Measurements from ENCODE around the gene CHST7.

CHST7 gene

DNA sequence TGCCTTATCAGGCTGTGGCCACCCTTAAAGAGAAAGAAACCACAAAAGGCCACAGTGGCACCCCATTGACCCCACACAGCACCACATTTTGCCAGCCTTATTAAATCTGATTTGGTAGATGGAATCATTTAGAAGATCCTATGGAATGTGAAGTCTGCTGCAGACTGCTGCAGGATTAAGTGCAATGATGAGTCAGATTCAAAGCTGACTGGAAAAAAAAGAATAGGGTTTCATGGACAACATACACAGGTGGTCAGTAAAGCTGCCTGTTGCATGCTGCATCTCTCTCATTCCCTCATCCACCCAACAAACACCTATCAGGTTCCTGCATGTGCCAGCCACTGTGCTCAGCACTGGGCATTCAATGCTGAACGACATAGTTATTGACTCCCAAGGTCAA lies 56.6 kb downstream of the CHST7 start:
- DNase-seq (ENCODE audit: low spot score in 2 of 2): no peak
- Mint-ChIP-seq H3K36me3 (peaks cover 19% of the 10 kb centered on the region), H3K27ac (peak overlapping the region; percentile 93), H3K9me3 (no peaks in the 10 kb centered on the region), H3K4me3 (no peak overlapping the region), H3K27me3 (no peaks in the 10 kb centered on the region), H3K4me1 (peaks cover 21% of the 10 kb centered on the region)
- ATAC-seq (ENCODE audit: low read depth): no peak

DNA sequence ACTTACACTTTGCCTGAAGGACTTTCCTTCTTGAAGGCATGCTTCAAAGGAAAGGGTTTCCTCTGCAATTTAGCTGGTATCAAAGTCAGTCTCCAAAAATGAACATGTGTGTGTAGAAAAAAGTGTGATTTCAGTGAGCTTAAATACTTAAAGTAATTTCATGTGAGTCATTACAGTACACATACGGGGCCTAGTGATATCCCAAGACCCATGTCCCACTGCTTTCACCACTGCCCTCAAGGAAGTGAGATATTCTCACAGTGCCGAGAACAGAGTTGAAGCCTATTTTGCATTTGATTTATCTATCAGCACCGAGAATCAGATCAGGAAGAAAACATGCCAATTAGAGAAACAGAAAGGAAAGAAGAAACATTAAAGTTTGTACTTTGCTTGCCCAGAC lies 61.0 kb downstream of the CHST7 start:
- no peak overlapping the region for H3K4me3 Mint-ChIP-seq
- H3K9me3 Mint-ChIP-seq: no peaks in the 10 kb centered on the region
- no peaks in the 10 kb centered on the region for H3K27me3 Mint-ChIP-seq
- H3K27ac Mint-ChIP-seq: no peak overlapping the region
- peaks cover 6% of the 10 kb centered on the region for H3K4me1 Mint-ChIP-seq
- no peak for DNase-seq (ENCODE audit: low spot score in 2 of 2)
- peaks cover 17% of the 10 kb centered on the region for H3K36me3 Mint-ChIP-seq
- ATAC-seq (ENCODE audit: low read depth): no peak

DNA sequence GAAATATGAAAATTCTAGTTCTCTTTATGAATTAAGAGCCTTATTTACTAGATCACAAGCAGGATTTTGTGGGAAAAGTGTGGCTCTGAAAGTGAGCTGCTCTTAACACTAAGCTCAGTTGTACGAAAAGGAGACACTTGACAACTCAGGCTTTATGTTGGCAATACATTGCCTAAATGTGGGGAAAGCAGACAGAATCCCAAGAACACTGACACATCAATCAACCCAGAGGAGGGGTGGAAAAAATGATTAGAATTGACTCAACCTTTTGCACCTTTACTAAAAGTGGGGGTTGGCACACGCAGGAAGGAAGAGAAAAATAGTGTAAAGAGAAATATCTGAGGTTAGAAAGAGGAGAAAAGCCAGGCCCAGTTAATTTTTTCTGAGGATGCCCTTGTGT lies 61.6 kb downstream of the CHST7 start:
- no peaks in the 10 kb centered on the region for H3K27me3 Mint-ChIP-seq
- peaks cover 6% of the 10 kb centered on the region for H3K4me1 Mint-ChIP-seq
- ATAC-seq (ENCODE audit: low read depth) (no peak), DNase-seq (ENCODE audit: low spot score in 2 of 2) (no peak)
- no peak overlapping the region for H3K27ac Mint-ChIP-seq
- no peaks in the 10 kb centered on the region for H3K9me3 Mint-ChIP-seq
- peaks cover 20% of the 10 kb centered on the region for H3K36me3 Mint-ChIP-seq
- no peak overlapping the region for H3K4me3 Mint-ChIP-seq

- ATAC-seq (ENCODE audit: low read depth) (no peak), DNase-seq (ENCODE audit: low spot score in 2 of 2) (no peak)
- no peaks in the 10 kb centered on the region for H3K27me3 Mint-ChIP-seq
- no peaks in the 10 kb centered on the region for H3K9me3 Mint-ChIP-seq
- peaks cover 2% of the 10 kb centered on the region for H3K4me1 Mint-ChIP-seq
- peak overlapping the region; percentile 28 for H3K27ac Mint-ChIP-seq
- H3K4me3 Mint-ChIP-seq: no peak overlapping the region
- H3K36me3 Mint-ChIP-seq: peaks cover 19% of the 10 kb centered on the region
Measured at GRCh38 chrX:46636223-46636622, 62.7 kb downstream of the CHST7 start.

- H3K36me3 Mint-ChIP-seq: peaks cover 14% of the 10 kb centered on the region
- H3K27me3 Mint-ChIP-seq: no peaks in the 10 kb centered on the region
- no peak for ATAC-seq (ENCODE audit: low read depth)
- no peaks in the 10 kb centered on the region for H3K9me3 Mint-ChIP-seq
- no peak for DNase-seq (ENCODE audit: low spot score in 2 of 2)
- H3K4me3 Mint-ChIP-seq: no peak overlapping the region
- peaks cover under 1% of the 10 kb centered on the region for H3K4me1 Mint-ChIP-seq
- H3K27ac Mint-ChIP-seq: no peak overlapping the region
Measured at GRCh38 chrX:46637938-46638337, 64.4 kb downstream of the CHST7 start.

DNA sequence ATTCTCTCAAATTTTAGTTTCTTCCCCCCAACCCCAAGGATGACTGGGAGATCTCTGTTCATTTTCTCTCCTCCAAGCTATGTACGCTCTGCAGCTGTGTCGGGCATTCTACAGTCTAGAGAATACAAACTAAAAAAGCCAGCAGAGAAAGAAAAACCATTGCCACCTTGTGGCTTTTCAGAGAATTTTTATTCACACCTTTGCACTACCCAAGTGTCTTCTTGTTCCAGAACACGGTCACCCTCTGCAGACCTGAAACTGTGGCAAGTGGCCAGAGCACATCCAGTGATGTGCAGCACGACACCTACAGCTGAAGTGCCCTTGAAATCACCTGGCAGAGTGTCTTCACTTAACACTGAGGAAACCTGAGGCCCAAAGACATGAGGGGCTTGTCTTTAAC lies 68.6 kb downstream of the CHST7 start:
- ATAC-seq (ENCODE audit: low read depth): peak; percentile 29
- Mint-ChIP-seq H3K27me3 (no peaks in the 10 kb centered on the region), H3K4me1 (peaks cover 8% of the 10 kb centered on the region), H3K4me3 (no peak overlapping the region), H3K27ac (no peak overlapping the region), H3K9me3 (no peaks in the 10 kb centered on the region), H3K36me3 (peaks cover 12% of the 10 kb centered on the region)
- no peak for DNase-seq (ENCODE audit: low spot score in 2 of 2)

DNA sequence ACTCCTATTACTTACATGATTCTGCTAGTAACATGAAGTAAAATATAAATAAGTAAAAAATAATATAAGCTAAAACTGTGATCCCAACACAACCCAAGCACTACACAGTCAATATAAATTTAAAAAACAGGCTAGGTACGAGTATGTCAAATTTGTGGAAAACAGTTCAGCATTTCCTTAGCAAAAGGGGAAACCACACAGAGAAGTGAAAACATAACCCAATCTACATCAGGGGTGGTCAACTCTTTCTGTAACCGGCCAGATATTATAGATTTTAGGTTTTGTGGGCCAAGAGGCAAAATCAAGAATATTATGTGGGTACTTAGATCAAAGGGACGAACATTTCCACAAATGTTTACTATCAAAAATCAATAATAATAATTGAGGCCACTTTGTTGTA lies 70.1 kb downstream of the CHST7 start:
- peak overlapping the region; percentile 60 for H3K27ac Mint-ChIP-seq
- peaks cover 8% of the 10 kb centered on the region for H3K4me1 Mint-ChIP-seq
- H3K9me3 Mint-ChIP-seq: no peaks in the 10 kb centered on the region

GRCh38 chrX:46645614-46646013 lies 72.0 kb downstream of the CHST7 start:
- ATAC-seq (ENCODE audit: low read depth): no peak
- H3K4me3 Mint-ChIP-seq: no peak overlapping the region
- H3K9me3 Mint-ChIP-seq: no peaks in the 10 kb centered on the region
- no peaks in the 10 kb centered on the region for H3K27me3 Mint-ChIP-seq
- H3K4me1 Mint-ChIP-seq: peaks cover 10% of the 10 kb centered on the region
- peak overlapping the region; percentile 31 for H3K27ac Mint-ChIP-seq
- DNase-seq (ENCODE audit: low spot score in 2 of 2): no peak
- H3K36me3 Mint-ChIP-seq: peaks cover 13% of the 10 kb centered on the region

More for the DNA sequence above, 70.1 kb downstream of the CHST7 start:
- Mint-ChIP-seq H3K4me3 (no peak overlapping the region), H3K36me3 (peaks cover 16% of the 10 kb centered on the region), H3K27me3 (no peaks in the 10 kb centered on the region)
- no peak for DNase-seq (ENCODE audit: low spot score in 2 of 2)
- ATAC-seq (ENCODE audit: low read depth): peak; percentile 47

DNA sequence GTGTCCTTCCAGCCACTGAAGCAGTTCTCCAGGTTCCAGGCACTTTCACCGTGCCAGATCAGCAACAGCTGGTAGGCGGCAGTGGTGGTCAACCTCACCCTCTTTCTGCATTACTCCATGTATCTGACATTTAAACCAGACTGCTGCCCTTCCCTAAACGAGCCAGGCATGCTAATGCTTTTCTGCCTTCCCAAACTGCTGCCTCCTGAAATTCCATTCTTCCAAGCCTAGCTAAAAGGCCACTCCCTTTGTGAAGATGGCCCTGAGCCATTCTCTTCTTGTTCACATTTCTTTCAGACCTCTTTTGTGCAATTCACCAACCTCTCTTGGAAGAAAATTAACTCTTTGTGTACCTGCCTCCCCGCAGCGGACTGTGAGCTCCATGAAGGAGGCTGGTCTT lies 73.7 kb downstream of the CHST7 start:
- Mint-ChIP-seq H3K4me1 (peaks cover 12% of the 10 kb centered on the region), H3K9me3 (no peaks in the 10 kb centered on the region), H3K4me3 (no peak overlapping the region), H3K27me3 (no peaks in the 10 kb centered on the region), H3K36me3 (peaks cover 13% of the 10 kb centered on the region), H3K27ac (no peak overlapping the region)
- ATAC-seq (ENCODE audit: low read depth) (no peak), DNase-seq (ENCODE audit: low spot score in 2 of 2) (no peak)
